HFF-Myc (cell line): Measurements from ENCODE around the gene FOLR3.
"Not testable (repeated sequence)": the region's sequence is repeated elsewhere in the genome, so short reads cannot be mapped to it uniquely, and the experiment has no call there.

Source experiments
- DNase-seq: peaks from one replicate; pipeline ENCODE4 v3.0.0-alpha.2; 2011; ENCODE audit warnings: low read depth; ENCODE audit errors: extremely low read depth
- H3K4me3 ChIP-seq: replicated peaks from 2 replicates; pipeline ENCODE4 v1.5.1; 2011; ENCODE audit warnings: low read depth, mild to moderate bottlenecking, control low read depth, low read length
- CTCF ChIP-seq: IDR thresholded peaks from 2 replicates; pipeline ENCODE4 v1.5.1; 2012; ENCODE audit warnings: mild to moderate bottlenecking, low read depth, low read length, control low read depth; ENCODE audit errors: missing control alignments

The FOLR3 gene

GRCh38 chr11:72179049-72179803, 43.7 kb downstream of the FOLR3 start:
- no peak for TF ChIP-seq CTCF
- H3K4me3 ChIP-seq, result no peak overlapping the region
- DNase-seq, result no peak

- TF ChIP-seq CTCF, result no peak
- no peak overlapping the region for H3K4me3 ChIP-seq
- DNase-seq, result no peak
Measured at GRCh38 chr11:72179804-72180396, 44.4 kb downstream of the FOLR3 start.

DNA sequence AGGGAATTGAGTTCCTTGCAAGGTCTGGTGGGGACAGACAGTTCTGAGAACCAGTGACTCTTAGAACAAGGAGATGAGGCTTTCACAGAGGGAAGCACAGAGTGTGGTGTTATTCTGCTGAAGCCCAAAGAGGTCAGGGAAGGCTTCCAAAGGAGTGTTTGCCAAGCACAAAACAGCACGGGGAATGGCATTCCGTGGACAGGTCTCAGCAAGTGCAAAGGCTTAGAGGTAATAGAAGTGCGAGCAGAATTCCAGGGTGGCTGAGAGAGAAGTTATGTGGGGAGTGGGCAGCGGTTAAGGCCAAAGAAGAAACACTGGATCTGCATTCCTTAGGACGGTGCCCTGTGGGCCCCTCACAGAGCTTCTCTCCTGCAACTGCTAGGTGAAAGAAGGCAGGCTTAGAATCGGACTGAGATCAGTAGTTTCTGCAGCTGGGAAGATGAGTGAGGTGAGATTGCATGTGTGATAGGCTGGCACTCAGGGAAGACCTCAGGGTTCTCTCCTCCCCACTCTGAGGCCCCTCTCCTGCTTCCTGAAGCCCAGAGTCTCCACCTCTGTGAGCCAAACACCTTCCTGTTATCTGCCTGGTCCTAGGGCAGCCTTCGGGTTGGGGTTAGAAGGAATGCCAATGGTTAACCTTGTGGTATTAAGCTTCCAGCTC, 45.5 kb downstream of the FOLR3 start:
- H3K4me3 ChIP-seq, DNase-seq: not testable (repeated sequence)

GRCh38 chr11:72181553-72181958, 46.0 kb downstream of the FOLR3 start:
- not testable (repeated sequence) for H3K4me3 ChIP-seq, DNase-seq

- H3K4me3 ChIP-seq, result no peak overlapping the region
- no peak for TF ChIP-seq CTCF
- no peak for DNase-seq
Measured at GRCh38 chr11:72188267-72188666, 52.7 kb downstream of the FOLR3 start.
